T47D (cell line): Measurements from ENCODE around the gene ADAM19.

Source experiments
- DNase-seq, 2 experiments: peaks; one replicate each; pipeline versions ENCODE4 v3.0.0 to v3.0.0-alpha.2; 2011 to 2012; ENCODE audit warnings: low read depth in 1 of 2, low spot score in 1 of 2
- JUND ChIP-seq: IDR thresholded peaks from 2 replicates; pipeline ENCODE4 v1.6.1; 2012; ENCODE audit warnings: low read depth
- in situ Hi-C: cut with HindIII; loops from 2 replicates; pipeline ENCODE4 v1.10.0; 2016; ENCODE audit warnings: low sequenced_read_pairs, low pct_unique_long_range_greater_than_20kb

Gene ADAM19

GRCh38 chr5:157475432-157475831 lies 100.1 kb downstream of the ADAM19 start:
- DNase-seq = no peak
- in situ Hi-C loops = no loop called here

DNA sequence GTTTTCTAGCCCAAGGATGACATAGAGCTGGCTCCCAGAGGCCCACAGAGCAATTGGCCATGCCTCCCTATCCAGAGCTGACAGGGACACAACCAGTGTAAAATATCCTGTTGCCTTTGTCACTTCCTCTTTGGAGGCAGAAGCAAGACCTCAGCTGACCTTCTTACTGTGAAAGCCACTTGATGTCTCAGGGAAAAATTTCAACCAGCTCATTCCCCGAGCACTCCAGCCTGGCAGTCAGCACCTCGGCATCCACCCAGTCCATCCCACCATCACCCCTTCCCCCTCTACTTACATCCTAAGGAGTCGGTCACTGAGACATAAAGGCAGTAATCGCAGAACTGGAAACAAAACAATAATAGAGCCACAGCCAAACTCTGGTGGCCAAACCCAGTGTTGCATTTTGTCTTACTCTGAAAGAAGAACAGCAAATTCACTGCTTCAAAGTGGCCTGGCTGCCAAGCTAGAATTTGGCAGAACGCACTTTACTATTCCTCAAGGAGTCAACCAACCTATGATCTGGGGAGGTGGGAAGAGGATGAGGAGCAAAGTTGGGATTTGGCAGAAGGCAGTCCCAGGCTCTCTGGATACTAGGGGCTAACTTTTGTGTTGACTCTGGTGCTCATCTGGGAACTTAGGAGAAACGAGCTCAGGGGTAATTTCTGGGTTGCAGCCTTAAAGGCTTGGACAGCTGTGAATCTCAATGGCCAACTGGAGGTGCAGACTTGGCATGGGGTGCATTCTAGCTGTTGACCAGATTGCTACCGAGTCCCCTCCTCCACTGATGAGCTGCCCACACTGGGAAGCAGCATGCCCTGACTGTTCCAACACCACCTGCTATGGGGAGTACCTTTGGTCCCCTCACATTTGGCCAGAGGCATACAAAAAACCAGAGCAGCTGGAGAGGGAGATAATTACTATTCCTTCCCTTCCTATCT lies 101.9 kb downstream of the ADAM19 start:
- in situ Hi-C loops = no loop called here
- no peak for TF ChIP-seq JUND
- DNase-seq = no peak

More at GRCh38 chr5:157475432-157475831, 100.1 kb downstream of the ADAM19 start:
- TF ChIP-seq JUND = no peak

DNA sequence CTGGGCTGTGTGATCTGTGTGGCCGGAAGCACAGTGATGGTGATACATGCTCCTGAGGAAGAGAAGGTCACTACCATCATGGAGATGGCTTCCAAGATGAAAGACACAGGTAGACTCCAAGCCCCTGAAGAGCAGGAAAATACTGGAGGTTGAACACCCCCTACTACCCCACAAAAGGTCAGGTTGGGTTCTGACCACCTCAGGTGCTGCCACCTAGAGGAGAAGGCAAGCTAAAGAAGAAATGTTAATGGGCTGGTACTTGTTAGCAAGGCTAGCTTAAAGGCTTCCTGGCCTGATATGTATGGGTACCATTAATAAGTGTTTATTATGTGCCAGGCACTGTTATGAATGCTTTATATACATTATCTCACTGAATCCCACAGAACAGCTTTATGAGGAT lies 103.9 kb downstream of the ADAM19 start:
- no peak for TF ChIP-seq JUND
- peak; percentile 50 to 62 for DNase-seq
- in situ Hi-C loops = no loop called here

GRCh38 chr5:157470631-157471030 lies 104.9 kb downstream of the ADAM19 start:
- no peak for DNase-seq
- in situ Hi-C loops = no loop called here
- TF ChIP-seq JUND = no peak

- no peak for TF ChIP-seq JUND
- DNase-seq = no peak
- in situ Hi-C loops = no loop called here
Measured at GRCh38 chr5:157469687-157470086, 105.9 kb downstream of the ADAM19 start.

GRCh38 chr5:157469073-157469472 lies 106.5 kb downstream of the ADAM19 start:
- no peak for TF ChIP-seq JUND
- in situ Hi-C loops = no loop called here
- no peak for DNase-seq

DNA sequence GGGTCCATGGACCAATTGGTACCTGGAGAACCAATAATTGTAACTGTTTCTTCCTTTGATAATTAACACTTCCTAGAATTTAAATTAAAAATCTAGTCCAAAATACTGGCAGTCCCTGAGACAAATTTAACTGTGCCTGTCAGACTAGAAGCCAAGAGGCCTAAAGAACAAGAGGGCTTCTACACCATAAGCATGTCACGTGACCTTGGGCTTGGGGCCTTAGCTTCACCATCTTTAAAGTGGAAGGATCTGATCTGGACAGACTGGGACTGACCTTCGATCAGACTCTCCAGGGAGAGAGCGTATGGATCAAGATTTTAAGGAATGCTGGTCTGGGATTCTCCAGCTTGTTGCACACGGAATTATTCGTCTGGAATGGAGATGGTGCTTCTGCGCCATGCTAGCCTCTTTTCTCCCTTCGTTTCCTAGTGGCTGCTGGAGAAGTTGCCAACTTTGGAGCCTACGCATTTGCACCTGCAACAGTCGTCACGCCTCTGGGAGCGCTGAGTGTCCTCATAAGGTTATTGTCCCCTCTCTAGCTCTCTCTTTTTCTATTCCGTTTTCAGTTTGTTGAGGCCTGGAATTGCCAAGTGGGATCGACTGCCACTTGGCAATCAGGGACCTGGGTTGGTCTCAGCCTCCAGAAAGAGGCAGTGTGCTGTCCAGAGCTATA lies 107.1 kb downstream of the ADAM19 start:
- DNase-seq = no peak
- no peak for TF ChIP-seq JUND
- in situ Hi-C loops = no loop called here

- TF ChIP-seq JUND = no peak
- in situ Hi-C loops = no loop called here
- no peak for DNase-seq
Measured at GRCh38 chr5:157464519-157465171, 110.9 kb downstream of the ADAM19 start.

GRCh38 chr5:157463621-157464518 lies 111.7 kb downstream of the ADAM19 start:
- in situ Hi-C loops = no loop called here
- DNase-seq = no peak
- TF ChIP-seq JUND = no peak

GRCh38 chr5:157463081-157463480 lies 112.5 kb downstream of the ADAM19 start:
- in situ Hi-C loops = no loop called here
- TF ChIP-seq JUND = no peak
- no peak for DNase-seq

GRCh38 chr5:157460921-157461792 lies 114.4 kb downstream of the ADAM19 start:
- in situ Hi-C loops = no loop called here
- DNase-seq = no peak
- TF ChIP-seq JUND = no peak
